ENCODE data around the gene SOHLH2. TPM values are rescaled to one million over a fixed set of nuclear protein-coding genes. Genes with fewer than 3 reads are reported as not detected.

Gene SOHLH2
- total and polyA plus RNA-seq, 3 experiments from 2014 or later = not detected

GRCh38 chr13:36174923-36175322 lies 39.4 kb downstream of the SOHLH2 start:
- no peak for DNase-seq
- H3K4me1 ChIP-seq (ENCODE audit: insufficient read depth, low read length) = no peaks in the 10 kb centered on the region
- Mint-ChIP-seq H3K4me3 (no peak overlapping the region), H3K27ac (no peak overlapping the region), H3K36me3 (no peaks in the 10 kb centered on the region), H3K4me1 (no peaks in the 10 kb centered on the region), H3K9me3 (peaks cover 0 to 6% (median 4%) of the 10 kb centered on the region in 5 donors), H3K27me3 (no peaks in the 10 kb centered on the region)
- no peaks in the 10 kb centered on the region for H3K9me3 ChIP-seq (ENCODE audit: low read length)
- no peak overlapping the region for H3K27ac ChIP-seq (ENCODE audit: low read depth, low read length)
- H3K36me3 ChIP-seq (ENCODE audit: insufficient read depth, low read length) = no peaks in the 10 kb centered on the region
- ChIA-PET CTCF (no interaction called here), POLR2A (no interaction called here)
- H3K4me3 ChIP-seq (ENCODE audit: low read length) = no peak overlapping the region
- no peaks in the 10 kb centered on the region for H3K27me3 ChIP-seq (ENCODE audit: insufficient read depth, low read length, poor library complexity, severe bottlenecking)

- no peaks in the 10 kb centered on the region for H3K36me3 ChIP-seq (ENCODE audit: insufficient read depth, low read length)
- Mint-ChIP-seq H3K4me3 (no peak overlapping the region), H3K9me3 (peaks cover 0 to 10% (median 2%) of the 10 kb centered on the region in 5 donors), H3K27me3 (no peaks in the 10 kb centered on the region), H3K4me1 (no peaks in the 10 kb centered on the region), H3K27ac (no peak overlapping the region), H3K36me3 (no peaks in the 10 kb centered on the region)
- H3K27me3 ChIP-seq (ENCODE audit: insufficient read depth, low read length, poor library complexity, severe bottlenecking) = no peaks in the 10 kb centered on the region
- no peak overlapping the region for H3K27ac ChIP-seq (ENCODE audit: low read depth, low read length)
- H3K9me3 ChIP-seq (ENCODE audit: low read length) = no peaks in the 10 kb centered on the region
- no peak overlapping the region for H3K4me3 ChIP-seq (ENCODE audit: low read length)
- no peaks in the 10 kb centered on the region for H3K4me1 ChIP-seq (ENCODE audit: insufficient read depth, low read length)
- DNase-seq = no peak
- ChIA-PET POLR2A (no interaction called here), CTCF (no interaction called here)
These were observed 40.6 kb downstream of the SOHLH2 start for GRCh38 chr13:36173571-36174322.

- no peak for DNase-seq
- ChIA-PET POLR2A (no interaction called here), CTCF (no interaction called here)
- no peak overlapping the region for H3K4me3 Mint-ChIP-seq
- no peaks in the 10 kb centered on the region for H3K4me1 Mint-ChIP-seq
- H3K27me3 Mint-ChIP-seq = no peaks in the 10 kb centered on the region
- no peaks in the 10 kb centered on the region for H3K9me3 ChIP-seq (ENCODE audit: low read length)
- no peak overlapping the region for H3K27ac ChIP-seq (ENCODE audit: low read depth, low read length)
- no peaks in the 10 kb centered on the region for H3K4me1 ChIP-seq (ENCODE audit: insufficient read depth, low read length)
- no peaks in the 10 kb centered on the region for H3K27me3 ChIP-seq (ENCODE audit: insufficient read depth, low read length, poor library complexity, severe bottlenecking)
- no peak overlapping the region for H3K4me3 ChIP-seq (ENCODE audit: low read length)
- H3K27ac Mint-ChIP-seq = no peak overlapping the region
- H3K36me3 ChIP-seq (ENCODE audit: insufficient read depth, low read length) = no peaks in the 10 kb centered on the region
- H3K9me3 Mint-ChIP-seq = peaks cover 0 to 6% (median 4%) of the 10 kb centered on the region in 5 donors
- no peaks in the 10 kb centered on the region for H3K36me3 Mint-ChIP-seq
These were observed 48.3 kb downstream of the SOHLH2 start for GRCh38 chr13:36166046-36166445.

GRCh38 chr13:36163809-36164308 lies 50.5 kb downstream of the SOHLH2 start:
- Histone ChIP-seq H3K9me3 (ENCODE audit: low read length) (no peaks in the 10 kb centered on the region), H3K27ac (ENCODE audit: low read depth, low read length) (no peak overlapping the region), H3K4me3 (ENCODE audit: low read length) (no peak overlapping the region), H3K27me3 (ENCODE audit: insufficient read depth, low read length, poor library complexity, severe bottlenecking) (no peaks in the 10 kb centered on the region), H3K4me1 (ENCODE audit: insufficient read depth, low read length) (no peaks in the 10 kb centered on the region), H3K36me3 (ENCODE audit: insufficient read depth, low read length) (no peaks in the 10 kb centered on the region)
- POLR2A ChIA-PET = no interaction called here
- Mint-ChIP-seq H3K4me1 (no peaks in the 10 kb centered on the region), H3K9me3 (peaks cover 4 to 6% (median 5%) of the 10 kb centered on the region in 5 donors), H3K27me3 (no peaks in the 10 kb centered on the region), H3K36me3 (no peaks in the 10 kb centered on the region), H3K27ac (no peak overlapping the region), H3K4me3 (no peak overlapping the region)
- CTCF ChIA-PET = no interaction called here
- DNase-seq = no peak

- H3K4me1 Mint-ChIP-seq = no peaks in the 10 kb centered on the region
These were observed 51.1 kb downstream of the SOHLH2 start for GRCh38 chr13:36163286-36163685.

GRCh38 chr13:36160297-36160696 lies 54.1 kb downstream of the SOHLH2 start:
- Histone ChIP-seq H3K27ac (ENCODE audit: low read depth, low read length) (no peak overlapping the region), H3K9me3 (ENCODE audit: low read length) (no peaks in the 10 kb centered on the region), H3K36me3 (ENCODE audit: insufficient read depth, low read length) (no peaks in the 10 kb centered on the region), H3K4me1 (ENCODE audit: insufficient read depth, low read length) (no peaks in the 10 kb centered on the region), H3K27me3 (ENCODE audit: insufficient read depth, low read length, poor library complexity, severe bottlenecking) (no peaks in the 10 kb centered on the region), H3K4me3 (ENCODE audit: low read length) (no peak overlapping the region)
- Mint-ChIP-seq H3K4me3 (no peak overlapping the region), H3K36me3 (no peaks in the 10 kb centered on the region), H3K27ac (no peak overlapping the region), H3K4me1 (no peaks in the 10 kb centered on the region), H3K9me3 (peaks cover 3 to 16% (median 6%) of the 10 kb centered on the region in 5 donors), H3K27me3 (no peaks in the 10 kb centered on the region)
- POLR2A ChIA-PET = no interaction called here
- CTCF ChIA-PET = no interaction called here
- DNase-seq = no peak

More at GRCh38 chr13:36163286-36163685, 51.1 kb downstream of the SOHLH2 start:
- Mint-ChIP-seq H3K36me3 (no peaks in the 10 kb centered on the region), H3K27me3 (no peaks in the 10 kb centered on the region), H3K27ac (no peak overlapping the region), H3K4me3 (no peak overlapping the region), H3K9me3 (peaks cover 4 to 6% (median 4%) of the 10 kb centered on the region in 5 donors)
- POLR2A ChIA-PET = no interaction called here
- Histone ChIP-seq H3K27ac (ENCODE audit: low read depth, low read length) (no peak overlapping the region), H3K9me3 (ENCODE audit: low read length) (no peaks in the 10 kb centered on the region), H3K27me3 (ENCODE audit: insufficient read depth, low read length, poor library complexity, severe bottlenecking) (no peaks in the 10 kb centered on the region), H3K4me1 (ENCODE audit: insufficient read depth, low read length) (no peaks in the 10 kb centered on the region), H3K4me3 (ENCODE audit: low read length) (no peak overlapping the region), H3K36me3 (ENCODE audit: insufficient read depth, low read length) (no peaks in the 10 kb centered on the region)
- CTCF ChIA-PET = no interaction called here
- no peak for DNase-seq

GRCh38 chr13:36158611-36159010 lies 55.7 kb downstream of the SOHLH2 start:
- Mint-ChIP-seq H3K27ac (no peak overlapping the region), H3K9me3 (peaks cover 3 to 16% (median 6%) of the 10 kb centered on the region in 5 donors), H3K4me3 (no peak overlapping the region), H3K36me3 (no peaks in the 10 kb centered on the region), H3K4me1 (no peaks in the 10 kb centered on the region), H3K27me3 (no peaks in the 10 kb centered on the region)
- DNase-seq = no peak
- ChIA-PET CTCF (no interaction called here), POLR2A (no interaction called here)
- Histone ChIP-seq H3K36me3 (ENCODE audit: insufficient read depth, low read length) (no peaks in the 10 kb centered on the region), H3K4me3 (ENCODE audit: low read length) (no peak overlapping the region), H3K4me1 (ENCODE audit: insufficient read depth, low read length) (no peaks in the 10 kb centered on the region), H3K9me3 (ENCODE audit: low read length) (no peaks in the 10 kb centered on the region), H3K27ac (ENCODE audit: low read depth, low read length) (no peak overlapping the region), H3K27me3 (ENCODE audit: insufficient read depth, low read length, poor library complexity, severe bottlenecking) (no peaks in the 10 kb centered on the region)

- no peak overlapping the region for H3K27ac Mint-ChIP-seq
- H3K36me3 Mint-ChIP-seq = no peaks in the 10 kb centered on the region
- no peaks in the 10 kb centered on the region for H3K36me3 ChIP-seq (ENCODE audit: insufficient read depth, low read length)
- no peak overlapping the region for H3K27ac ChIP-seq (ENCODE audit: low read depth, low read length)
- H3K27me3 Mint-ChIP-seq = no peaks in the 10 kb centered on the region
- H3K4me3 Mint-ChIP-seq = no peak overlapping the region
- H3K9me3 Mint-ChIP-seq = peaks cover 4 to 24% (median 9%) of the 10 kb centered on the region in 5 donors
- H3K4me1 ChIP-seq (ENCODE audit: insufficient read depth, low read length) = no peaks in the 10 kb centered on the region
- H3K9me3 ChIP-seq (ENCODE audit: low read length) = no peaks in the 10 kb centered on the region
- H3K4me1 Mint-ChIP-seq = no peaks in the 10 kb centered on the region
- H3K27me3 ChIP-seq (ENCODE audit: insufficient read depth, low read length, poor library complexity, severe bottlenecking) = no peaks in the 10 kb centered on the region
- ChIA-PET POLR2A (no interaction called here), CTCF (no interaction called here)
- no peak overlapping the region for H3K4me3 ChIP-seq (ENCODE audit: low read length)
- no peak for DNase-seq
These were observed 56.9 kb downstream of the SOHLH2 start for GRCh38 chr13:36157480-36157879.

All from CD8-positive, alpha-beta memory T cell (primary cell).